Measurements from ENCODE around the gene PPP1R18. TPM values are rescaled to one million over a fixed set of nuclear protein-coding genes. Genes with fewer than 3 reads are reported as not detected.

The PPP1R18 gene
- total and polyA plus RNA-seq, 2 experiments from 2014 or later: 11.3 to 12.0 TPM

DNA sequence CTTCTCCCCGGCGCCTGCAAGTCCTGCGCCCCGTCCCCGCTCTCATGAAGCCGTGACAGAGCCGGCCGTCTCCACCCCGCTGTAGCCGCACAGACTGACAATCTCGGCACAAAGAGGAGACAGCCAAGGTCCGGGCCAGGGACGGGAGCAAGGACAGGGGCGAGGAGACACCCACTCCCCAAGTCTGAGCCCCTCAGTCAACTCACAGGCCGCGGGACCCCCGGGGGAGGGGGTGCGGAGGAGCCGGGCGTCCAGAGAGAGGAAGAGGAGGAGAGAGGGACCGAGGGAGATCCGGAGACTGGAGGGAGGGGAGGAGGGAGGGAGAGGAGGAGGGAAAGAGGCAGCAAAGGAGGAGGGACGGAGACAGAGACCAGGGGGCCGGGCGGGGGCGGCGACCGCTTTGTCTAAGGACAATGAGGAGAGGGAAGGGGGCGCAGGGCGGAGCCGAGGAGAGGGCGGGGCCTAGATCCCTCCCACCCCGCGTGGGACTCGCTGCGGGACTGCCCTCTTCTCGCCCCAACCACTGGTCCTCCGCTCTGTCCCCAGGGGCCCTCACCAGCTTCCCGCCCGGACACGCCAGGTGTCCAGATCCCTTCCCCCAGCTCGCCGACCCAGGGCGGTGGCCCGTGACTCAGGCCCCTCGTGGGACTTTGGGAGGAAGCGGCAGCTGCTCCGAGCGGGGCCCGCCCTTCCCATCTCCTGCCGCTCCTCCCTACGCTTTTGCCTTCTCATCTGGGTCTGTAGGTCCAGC, 638 bp upstream of the PPP1R18 start:
- Histone ChIP-seq H3K9me3 (ENCODE audit: low read depth) (no peaks in the 10 kb centered on the region), H3K9me2 (replicated peaks; ENCODE audit: insufficient read depth) (no peaks in the 10 kb centered on the region), H3K27me3 (no peaks in the 10 kb centered on the region), H2AFZ (peak overlapping the region; percentile 86), H3K4me1 (ENCODE audit: insufficient read depth) (peaks cover 42% of the 10 kb centered on the region), H4K20me1 (ENCODE audit: insufficient read depth, poor library complexity, severe bottlenecking) (peaks cover 4% of the 10 kb centered on the region), H3K79me2 (peaks cover 60% of the 10 kb centered on the region), H3K27ac (peak overlapping the region; percentile 98), H3K4me2 (peak overlapping the region; percentile 93), H3K36me3 (replicated peaks; ENCODE audit: insufficient read depth, low read depth) (no peaks in the 10 kb centered on the region), H3K4me3 (peak overlapping the region; percentile 94)
- DNase-seq (ENCODE audit: low spot score): peak; percentile 88
- TF ChIP-seq, protein P1, sequence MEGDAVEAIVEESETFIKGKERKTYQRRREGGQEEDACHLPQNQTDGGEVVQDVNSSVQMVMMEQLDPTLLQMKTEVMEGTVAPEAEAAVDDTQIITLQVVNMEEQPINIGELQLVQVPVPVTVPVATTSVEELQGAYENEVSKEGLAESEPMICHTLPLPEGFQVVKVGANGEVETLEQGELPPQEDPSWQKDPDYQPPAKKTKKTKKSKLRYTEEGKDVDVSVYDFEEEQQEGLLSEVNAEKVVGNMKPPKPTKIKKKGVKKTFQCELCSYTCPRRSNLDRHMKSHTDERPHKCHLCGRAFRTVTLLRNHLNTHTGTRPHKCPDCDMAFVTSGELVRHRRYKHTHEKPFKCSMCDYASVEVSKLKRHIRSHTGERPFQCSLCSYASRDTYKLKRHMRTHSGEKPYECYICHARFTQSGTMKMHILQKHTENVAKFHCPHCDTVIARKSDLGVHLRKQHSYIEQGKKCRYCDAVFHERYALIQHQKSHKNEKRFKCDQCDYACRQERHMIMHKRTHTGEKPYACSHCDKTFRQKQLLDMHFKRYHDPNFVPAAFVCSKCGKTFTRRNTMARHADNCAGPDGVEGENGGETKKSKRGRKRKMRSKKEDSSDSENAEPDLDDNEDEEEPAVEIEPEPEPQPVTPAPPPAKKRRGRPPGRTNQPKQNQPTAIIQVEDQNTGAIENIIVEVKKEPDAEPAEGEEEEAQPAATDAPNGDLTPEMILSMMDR (IDR thresholded peaks at IDR 0.05; ENCODE audit: poor library complexity): no peak
- TF ChIP-seq EZH2phosphoT487 (IDR thresholded peaks at IDR 0.05; ENCODE audit: low read depth, severe bottlenecking, unreplicated experiment) (no peak), EZH2 (IDR thresholded peaks at IDR 0.05; ENCODE audit: borderline replicate concordance) (no peak)
- WGBS (ENCODE audit: low lambda C conversion rate, missing lambda C conversion rate): under 1% methylated on average over 32 of the region's 52 CpGs

DNA sequence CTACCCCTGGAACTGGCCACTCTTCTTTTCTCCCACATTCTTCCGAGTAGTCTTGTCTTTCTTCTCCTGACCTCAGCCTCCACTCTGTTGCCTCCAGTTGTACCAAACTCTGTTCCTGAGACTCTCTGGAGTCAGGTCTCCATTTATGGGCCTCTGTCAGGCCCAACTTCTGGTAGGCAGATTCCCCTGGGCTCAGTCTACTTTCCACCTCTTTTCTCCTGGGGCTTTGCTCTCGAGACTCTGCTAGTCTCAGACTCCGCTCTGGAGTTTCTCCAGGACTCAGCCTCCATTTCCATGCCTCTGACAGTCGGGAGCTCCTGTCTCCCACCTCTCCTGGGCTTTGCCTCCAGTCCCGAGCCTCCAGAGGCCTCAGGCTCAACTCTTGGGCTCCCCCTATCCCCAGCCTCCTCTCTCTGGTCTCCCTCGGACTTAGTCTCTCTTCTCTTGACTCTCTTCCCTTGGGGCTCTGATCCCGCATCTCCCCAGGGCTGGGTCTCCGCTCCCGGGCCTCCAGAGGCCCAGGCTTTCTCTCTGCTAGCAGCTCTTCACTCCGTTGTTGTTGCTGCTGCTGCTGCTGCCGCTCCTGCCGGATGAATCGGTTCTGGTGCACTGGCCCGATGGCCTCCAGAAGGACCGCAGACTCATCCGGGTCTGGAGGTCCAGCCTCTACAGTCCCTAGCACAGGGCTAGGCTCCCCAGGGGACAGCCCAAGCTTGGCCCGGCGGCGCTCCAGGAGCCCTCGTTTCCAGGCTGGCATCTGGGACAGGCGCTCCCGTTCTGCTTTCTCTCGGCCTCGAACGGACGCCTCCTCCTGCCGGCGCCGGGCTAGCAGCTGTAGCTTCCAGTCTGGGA, 1.1 kb downstream of the PPP1R18 start:
- no peak overlapping the region for H2AFZ ChIP-seq
- H3K27ac ChIP-seq: peak overlapping the region; percentile 98
- no peak for DNase-seq (ENCODE audit: low spot score)
- 70% methylated on average over 29 of the region's 29 CpGs for WGBS (ENCODE audit: low lambda C conversion rate, missing lambda C conversion rate)
- TF ChIP-seq EZH2phosphoT487 (IDR thresholded peaks at IDR 0.05; ENCODE audit: low read depth, severe bottlenecking, unreplicated experiment) (no peak), EZH2 (IDR thresholded peaks at IDR 0.05; ENCODE audit: borderline replicate concordance) (no peak)
- TF ChIP-seq, protein P1 (IDR thresholded peaks at IDR 0.05; ENCODE audit: poor library complexity): no peak
- H4K20me1 ChIP-seq (ENCODE audit: insufficient read depth, poor library complexity, severe bottlenecking): peaks cover 4% of the 10 kb centered on the region
- H3K4me1 ChIP-seq (ENCODE audit: insufficient read depth): peaks cover 46% of the 10 kb centered on the region
- H3K4me2 ChIP-seq: peak overlapping the region; percentile 93
- H3K27me3 ChIP-seq: no peaks in the 10 kb centered on the region
- no peaks in the 10 kb centered on the region for H3K36me3 ChIP-seq (replicated peaks; ENCODE audit: insufficient read depth, low read depth)
- no peaks in the 10 kb centered on the region for H3K9me2 ChIP-seq (replicated peaks; ENCODE audit: insufficient read depth)
- H3K9me3 ChIP-seq (ENCODE audit: low read depth): no peaks in the 10 kb centered on the region
- H3K79me2 ChIP-seq: peaks cover 72% of the 10 kb centered on the region
- H3K4me3 ChIP-seq: no peak overlapping the region

DNA sequence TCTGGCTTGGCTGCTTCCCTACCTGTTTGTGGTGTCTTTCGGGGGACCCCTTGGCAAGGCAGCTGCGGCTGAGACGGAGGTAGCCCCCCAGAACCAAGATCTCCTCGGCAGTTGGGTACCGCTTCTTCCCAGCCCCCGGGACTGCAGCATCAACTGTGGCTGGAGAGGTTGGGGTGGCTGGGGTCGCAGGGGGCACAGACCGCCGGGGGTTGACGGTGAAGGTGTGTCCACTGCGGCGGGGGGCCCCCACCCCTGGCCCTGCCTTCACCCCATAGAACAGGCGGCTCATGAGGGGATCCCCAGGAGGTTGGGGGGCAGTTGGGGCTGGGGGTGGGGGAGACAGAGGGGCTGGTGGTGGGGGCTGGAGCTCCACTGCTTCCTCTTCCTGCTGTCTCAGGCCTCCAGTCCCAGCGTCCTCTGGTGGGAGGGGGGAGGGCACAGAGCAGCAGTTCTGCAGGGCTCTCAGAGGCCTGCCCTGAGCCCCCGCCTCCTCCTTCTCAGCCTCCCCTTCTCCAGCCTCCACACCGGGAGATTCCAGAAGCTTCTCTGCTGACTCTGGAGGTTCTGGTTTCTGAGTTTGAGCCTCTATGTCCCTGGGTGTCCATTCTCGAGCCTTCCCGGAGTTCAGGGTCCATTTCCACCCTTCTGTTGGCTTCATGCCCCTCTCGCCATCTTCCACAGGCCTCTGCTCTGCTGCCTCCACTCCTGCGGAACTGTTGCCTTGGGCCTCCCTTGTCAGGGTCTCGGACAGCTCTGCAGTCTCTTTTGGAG, 1.9 kb downstream of the PPP1R18 start:
- Histone ChIP-seq H3K79me2 (peaks cover 72% of the 10 kb centered on the region), H4K20me1 (ENCODE audit: insufficient read depth, poor library complexity, severe bottlenecking) (peaks cover 4% of the 10 kb centered on the region)

More for the DNA sequence above, 1.9 kb downstream of the PPP1R18 start:
- Histone ChIP-seq H3K4me3 (no peak overlapping the region), H3K9me2 (replicated peaks; ENCODE audit: insufficient read depth) (no peaks in the 10 kb centered on the region), H3K27ac (peak overlapping the region; percentile 98), H3K4me1 (ENCODE audit: insufficient read depth) (peaks cover 46% of the 10 kb centered on the region), H3K9me3 (ENCODE audit: low read depth) (no peaks in the 10 kb centered on the region), H3K4me2 (peak overlapping the region; percentile 93), H3K27me3 (no peaks in the 10 kb centered on the region), H2AFZ (no peak overlapping the region), H3K36me3 (replicated peaks; ENCODE audit: insufficient read depth, low read depth) (no peaks in the 10 kb centered on the region)
- 87% methylated on average over 13 of the region's 21 CpGs for WGBS (ENCODE audit: low lambda C conversion rate, missing lambda C conversion rate)
- no peak for DNase-seq (ENCODE audit: low spot score)
- TF ChIP-seq, protein P1 (IDR thresholded peaks at IDR 0.05; ENCODE audit: poor library complexity): no peak
- TF ChIP-seq EZH2 (IDR thresholded peaks at IDR 0.05; ENCODE audit: borderline replicate concordance): no peak
- TF ChIP-seq EZH2phosphoT487 (IDR thresholded peaks at IDR 0.05; ENCODE audit: low read depth, severe bottlenecking, unreplicated experiment): no peak

Measured in hepatocyte (in vitro differentiated cells).